ENCODE measurements around the gene TMEM150A. TPM values are rescaled to one million over a fixed set of nuclear protein-coding genes. Genes with fewer than 3 reads are reported as not detected.
A peak's percentile ranks its signal among the peaks of the same experiment; 100 is the strongest.

The TMEM150A gene
- total and polyA plus RNA-seq, 2 of the 13 experiments (the other 11 are each of a cell fraction or from before 2014, with no cell fraction given) = 30.1 to 70.4 TPM

GRCh38 chr2:85561280-85562212, 41.0 kb downstream of the TMEM150A start, which contains the start of gene GGCX (continued):
- TF ChIP-seq ATF3 (CRISPR knock-in tag; IDR thresholded peaks at IDR 0.05) (0 out of 2 replicates have a peak, but pooled peaks have one; percentile 39), THAP11 (CRISPR knock-in tag; IDR thresholded peaks at IDR 0.05) (peak; percentile 96), ZFP36 (IDR thresholded peaks at IDR 0.05; ENCODE audit: borderline replicate concordance, low read depth, low read length, partially characterized antibody) (no peak), ZNF878 (CRISPR knock-in tag; IDR thresholded peaks at IDR 0.05) (peak; percentile 94), ARNT (IDR thresholded peaks at IDR 0.05) (no peak), ZNF468 (CRISPR knock-in tag; IDR thresholded peaks at IDR 0.05) (no peak), STAT6 (CRISPR knock-in tag; IDR thresholded peaks at IDR 0.05; ENCODE audit: borderline replicate concordance) (peak; percentile 86; the same call in 1 of the 2 replicates), HMGXB3 (CRISPR knock-in tag; IDR thresholded peaks at IDR 0.05; ENCODE audit: borderline replicate concordance) (0 out of 2 replicates have a peak, but pooled peaks have one; percentile 68), ZNF883 (CRISPR knock-in tag; IDR thresholded peaks at IDR 0.05; ENCODE audit: not compliant biosample characterization) (peak; percentile 69), TMF1 (CRISPR knock-in tag; IDR thresholded peaks at IDR 0.05; ENCODE audit: low read depth) (no peak), TFDP2 (CRISPR knock-in tag; IDR thresholded peaks at IDR 0.05) (peak; percentile 85), SP140L (CRISPR knock-in tag; IDR thresholded peaks at IDR 0.05; ENCODE audit: borderline replicate concordance) (no peak; the same call in 1 of the 2 replicates), ZGPAT (CRISPR knock-in tag; IDR thresholded peaks at IDR 0.05) (peak; percentile 88), HDAC1 (CRISPR knock-in tag; IDR thresholded peaks at IDR 0.05) (peak; percentile 95), JUN (CRISPR knock-in tag; IDR thresholded peaks at IDR 0.05) (no peak; the same call in 1 of the 2 replicates), SCMH1 (CRISPR knock-in tag; IDR thresholded peaks at IDR 0.05; ENCODE audit: borderline replicate concordance) (no peak), EHMT2 (IDR thresholded peaks at IDR 0.05; ENCODE audit: borderline replicate concordance, low read depth, low read length) (no peak; the same call in 1 of the 2 replicates)
